Activated CD4-positive, alpha-beta memory T cell treated with anti-CD3 and anti-CD28 coated beads, Interleukin-2, amount 10 ng/mL, durations not matched to agents 7 days and 5 days (primary cell): Measurements from ENCODE around the gene EFCAB6. TPM values are rescaled to one million over a fixed set of nuclear protein-coding genes. Genes with fewer than 3 reads are reported as not detected.
A peak's percentile ranks its signal among the peaks of the same experiment; 100 is the strongest.

Experiments used
- CTCF ChIA-PET: fragments of 350-600 bp; sonication (Branson Sonifier 250); formaldehyde crosslinking; loops from one replicate; lab custom pipeline; 2021; ENCODE audit warnings: antibody characterized with exemption, inconsistent platforms; lab: Charles Lee
- POLR2A ChIA-PET: fragments of 350-600 bp; sonication (Branson Sonifier 250); formaldehyde crosslinking; loops from one replicate; lab custom pipeline; 2021; ENCODE audit warnings: antibody characterized with exemption; lab: Charles Lee
- DNase-seq: peaks from one replicate; pipeline ENCODE4 v3.0.0-alpha.2; 2020
- H3K27ac Mint-ChIP-seq: one replicate; pipeline ENCODE4 v1.8.0; 2021; ENCODE audit warnings: mild to moderate bottlenecking, mixed read lengths
- H3K27me3 Mint-ChIP-seq: one replicate; pipeline ENCODE4 v1.8.0; 2021; ENCODE audit warnings: mixed read lengths
- H3K36me3 Mint-ChIP-seq: one replicate; pipeline ENCODE4 v1.8.0; 2021; ENCODE audit warnings: low read depth, mixed read lengths
- H3K4me1 Mint-ChIP-seq: one replicate; pipeline ENCODE4 v1.8.0; 2021; ENCODE audit warnings: mixed read lengths
- H3K4me3 Mint-ChIP-seq: one replicate; pipeline ENCODE4 v1.8.0; 2021; ENCODE audit warnings: mild to moderate bottlenecking, mixed read lengths
- H3K9me3 Mint-ChIP-seq: one replicate; pipeline ENCODE4 v1.8.0; 2021; ENCODE audit warnings: mixed read lengths
- total RNA-seq, 2 experiments: library from RNA; stranded (reverse); gene quantifications; one replicate each; pipeline ENCODE4 v1.2.3, GENCODE V29; 2021

Gene EFCAB6
- total RNA-seq, 2 experiments from 2014 or later: 0.18 TPM; not detected in 1

DNA sequence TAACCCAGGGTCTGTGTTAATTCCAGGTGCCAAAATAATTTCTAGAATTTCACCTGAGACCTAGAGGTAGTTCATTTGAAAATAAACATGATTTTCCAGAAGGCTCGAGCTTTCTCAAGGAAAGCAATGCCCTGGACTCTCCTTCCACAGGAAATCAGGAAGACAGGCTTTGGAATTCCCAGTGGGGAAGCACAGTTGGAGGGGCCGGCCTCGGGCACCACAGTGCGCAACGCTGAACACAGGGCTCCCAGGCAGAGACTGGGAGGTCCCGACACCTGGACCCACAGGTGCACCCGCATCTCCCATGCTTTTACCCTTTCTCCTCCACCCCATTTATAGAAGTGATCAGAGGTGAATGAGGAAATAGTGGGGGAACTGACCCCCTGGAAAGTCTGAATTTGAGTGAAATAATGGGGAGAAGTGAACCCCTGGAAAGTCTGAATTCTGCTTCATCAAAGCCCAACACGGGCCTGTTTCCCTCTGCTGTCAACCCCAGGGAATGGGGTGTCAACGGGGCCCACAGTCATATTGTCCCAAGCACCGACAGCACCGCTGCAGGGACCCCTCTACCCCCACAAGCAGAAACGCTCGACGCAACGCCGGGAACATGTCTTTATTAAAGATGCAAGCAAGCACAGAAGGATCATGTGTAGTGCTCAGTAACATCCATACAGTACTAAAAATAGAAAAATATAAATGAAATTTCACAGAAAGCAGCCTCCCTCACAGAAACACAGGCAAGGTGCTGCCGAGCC lies 12.0 kb upstream of the EFCAB6 start:
- no peaks in the 10 kb centered on the region for H3K9me3 Mint-ChIP-seq
- H3K4me3 Mint-ChIP-seq: no peak overlapping the region
- POLR2A ChIA-PET: no interaction called here
- H3K4me1 Mint-ChIP-seq: no peaks in the 10 kb centered on the region
- peaks cover 2% of the 10 kb centered on the region for H3K27me3 Mint-ChIP-seq
- no peaks in the 10 kb centered on the region for H3K36me3 Mint-ChIP-seq
- H3K27ac Mint-ChIP-seq: no peak overlapping the region
- CTCF ChIA-PET: no interaction called here
- DNase-seq: no peak

DNA sequence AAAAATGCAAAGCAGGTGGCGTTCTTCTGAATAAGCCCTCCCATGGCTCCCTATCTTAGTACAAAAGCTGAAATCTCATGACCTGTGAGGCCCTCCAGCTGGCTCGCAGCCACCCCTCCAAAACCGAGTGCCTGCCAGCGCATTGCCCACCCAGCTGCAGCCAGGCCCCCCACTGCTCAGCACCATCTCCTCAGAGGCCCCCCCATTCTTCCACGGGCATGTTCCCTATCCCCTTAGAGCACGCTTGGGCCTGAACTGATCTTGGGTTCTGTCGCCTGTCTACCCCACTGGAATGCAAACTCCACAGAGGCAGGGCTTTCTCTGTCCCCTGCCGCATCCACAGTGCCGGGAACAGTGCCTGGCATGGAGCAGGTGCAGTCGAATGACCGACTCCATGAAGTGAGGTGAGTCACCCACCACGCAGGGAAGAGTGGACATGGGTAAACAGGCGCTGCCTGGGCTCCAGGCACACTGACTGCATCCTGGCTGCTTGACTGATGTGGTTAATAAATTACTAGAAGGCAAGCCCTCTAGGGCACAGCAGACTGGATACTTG lies 11.3 kb upstream of the EFCAB6 start:
- H3K4me1 Mint-ChIP-seq: no peaks in the 10 kb centered on the region

DNA sequence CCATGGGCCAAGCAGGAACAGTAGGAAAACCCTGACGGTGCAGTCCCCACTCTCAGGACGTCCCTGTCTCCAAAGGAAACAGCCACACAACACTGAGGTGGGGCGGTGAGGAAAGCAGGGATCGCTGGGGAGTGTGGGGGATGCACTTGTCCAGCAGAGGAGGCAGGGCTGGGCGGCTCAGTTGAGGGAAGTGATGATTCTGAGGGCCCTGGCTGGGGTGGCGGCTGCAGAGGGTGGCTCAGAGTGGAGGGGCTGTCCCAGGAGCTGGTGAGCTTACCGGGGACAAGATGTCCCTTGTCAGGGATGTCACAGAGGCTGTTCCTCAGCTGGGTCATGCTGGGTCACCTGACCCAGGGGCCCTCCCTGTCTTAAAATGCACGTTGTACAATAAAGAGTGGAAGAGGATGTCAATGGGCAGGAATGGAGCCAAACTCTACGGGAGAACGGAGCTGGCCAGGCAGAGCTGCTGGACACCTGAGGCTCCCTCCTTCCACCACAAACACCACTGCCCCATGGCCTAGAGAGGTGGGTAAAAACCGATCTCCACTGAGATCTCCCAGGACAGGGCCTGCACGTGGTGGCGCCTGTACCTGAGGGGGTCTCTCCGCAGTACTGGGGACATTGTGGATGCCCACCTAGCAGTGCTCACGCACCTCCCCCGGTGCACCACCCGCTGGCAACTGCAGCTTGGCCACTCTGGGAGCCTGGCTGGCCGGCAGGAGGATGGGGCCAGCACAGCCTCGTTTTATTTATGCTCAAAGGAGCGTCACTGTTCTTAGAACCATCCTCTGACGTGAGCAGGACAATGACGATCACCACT lies 9.7 kb upstream of the EFCAB6 start:
- no peak overlapping the region for H3K4me3 Mint-ChIP-seq
- POLR2A ChIA-PET: no interaction called here

More for the DNA sequence above, 11.3 kb upstream of the EFCAB6 start:
- ChIA-PET POLR2A (interaction anchor here (0.9 kb wide), 1 partner anchor 11 kb away, joined by 3 read pairs; the partner anchor contains the start of gene EFCAB6), CTCF (no interaction called here)
- Mint-ChIP-seq H3K36me3 (no peaks in the 10 kb centered on the region), H3K4me3 (no peak overlapping the region), H3K27ac (no peak overlapping the region), H3K9me3 (no peaks in the 10 kb centered on the region), H3K27me3 (peaks cover 2% of the 10 kb centered on the region)
- DNase-seq: no peak

DNA sequence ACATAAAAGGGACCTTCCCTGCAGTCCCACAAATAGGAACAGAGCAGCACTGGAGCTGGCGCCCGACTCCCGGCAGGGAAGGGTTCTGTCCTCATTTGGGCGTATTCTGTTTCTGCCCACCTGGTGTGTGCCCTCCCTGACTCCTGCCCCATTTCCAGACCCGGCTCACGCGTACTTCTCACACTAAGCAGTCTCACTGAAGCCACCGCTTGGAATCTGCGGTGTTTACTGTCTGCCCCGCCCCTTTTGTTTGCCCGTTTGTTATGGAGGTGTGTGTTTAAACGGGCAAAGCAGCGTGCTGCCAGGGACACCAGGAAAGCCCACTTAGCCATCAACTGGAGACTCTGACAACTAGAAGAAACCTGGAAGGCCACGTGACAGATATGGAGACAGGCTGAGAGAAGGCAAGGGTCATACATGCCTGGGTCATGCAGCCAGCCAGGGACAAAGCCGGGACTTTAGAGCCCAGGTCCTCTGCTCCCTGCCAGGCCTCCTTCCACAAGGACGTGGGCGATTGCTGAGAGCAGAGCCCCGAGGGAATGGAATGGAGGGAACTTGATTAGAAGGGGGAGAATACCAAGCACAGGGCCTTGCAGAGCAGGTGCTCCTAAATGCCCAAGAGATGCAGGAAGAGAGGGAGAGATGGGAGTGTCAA lies 8.7 kb upstream of the EFCAB6 start:
- Mint-ChIP-seq H3K27ac (no peak overlapping the region), H3K4me3 (no peak overlapping the region), H3K36me3 (no peaks in the 10 kb centered on the region), H3K9me3 (no peaks in the 10 kb centered on the region), H3K4me1 (no peaks in the 10 kb centered on the region), H3K27me3 (peaks cover 2% of the 10 kb centered on the region)
- POLR2A ChIA-PET: no interaction called here
- CTCF ChIA-PET: no interaction called here
- DNase-seq: no peak

More for the DNA sequence above, 9.7 kb upstream of the EFCAB6 start:
- Mint-ChIP-seq H3K27ac (no peak overlapping the region), H3K9me3 (no peaks in the 10 kb centered on the region), H3K36me3 (no peaks in the 10 kb centered on the region), H3K27me3 (peaks cover 2% of the 10 kb centered on the region), H3K4me1 (no peaks in the 10 kb centered on the region)
- CTCF ChIA-PET: no interaction called here
- no peak for DNase-seq

DNA sequence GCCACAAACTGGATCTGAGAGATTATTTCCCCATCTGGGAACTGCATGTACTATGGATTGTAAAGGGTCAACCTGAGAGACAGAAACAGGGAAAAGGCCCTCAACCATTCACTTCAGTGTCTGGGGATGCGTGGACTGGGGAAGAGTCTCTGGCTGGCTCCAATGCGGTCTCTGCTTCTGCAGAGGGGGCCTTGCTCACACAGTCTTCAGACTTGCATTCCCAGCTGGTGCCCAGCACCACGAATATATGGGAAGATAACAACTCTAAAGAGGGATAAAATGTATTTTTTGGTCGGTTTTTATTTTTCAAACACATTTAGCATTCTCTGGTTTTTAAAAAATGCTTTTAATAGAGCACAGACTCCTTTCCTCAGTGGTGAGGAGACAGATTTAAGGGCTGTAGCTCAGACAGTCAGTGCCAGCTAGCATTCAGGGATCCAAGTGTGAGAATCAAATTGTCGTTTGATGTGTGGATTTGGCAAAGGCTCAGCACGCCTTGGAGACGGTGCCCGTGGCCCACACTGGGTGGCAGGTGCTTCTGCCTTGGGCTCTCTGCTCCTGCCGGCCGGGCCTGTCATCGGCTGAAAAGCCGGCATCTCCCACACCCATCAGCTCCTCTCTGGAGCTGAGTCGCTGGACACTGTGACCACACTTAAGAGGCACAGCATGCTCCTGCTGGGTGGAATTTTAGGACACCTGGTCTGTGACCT lies 8.0 kb upstream of the EFCAB6 start:
- CTCF ChIA-PET: no interaction called here
- Mint-ChIP-seq H3K9me3 (no peaks in the 10 kb centered on the region), H3K4me3 (no peak overlapping the region), H3K36me3 (no peaks in the 10 kb centered on the region), H3K4me1 (no peaks in the 10 kb centered on the region), H3K27ac (no peak overlapping the region), H3K27me3 (peaks cover 2% of the 10 kb centered on the region)
- no peak for DNase-seq
- POLR2A ChIA-PET: no interaction called here

DNA sequence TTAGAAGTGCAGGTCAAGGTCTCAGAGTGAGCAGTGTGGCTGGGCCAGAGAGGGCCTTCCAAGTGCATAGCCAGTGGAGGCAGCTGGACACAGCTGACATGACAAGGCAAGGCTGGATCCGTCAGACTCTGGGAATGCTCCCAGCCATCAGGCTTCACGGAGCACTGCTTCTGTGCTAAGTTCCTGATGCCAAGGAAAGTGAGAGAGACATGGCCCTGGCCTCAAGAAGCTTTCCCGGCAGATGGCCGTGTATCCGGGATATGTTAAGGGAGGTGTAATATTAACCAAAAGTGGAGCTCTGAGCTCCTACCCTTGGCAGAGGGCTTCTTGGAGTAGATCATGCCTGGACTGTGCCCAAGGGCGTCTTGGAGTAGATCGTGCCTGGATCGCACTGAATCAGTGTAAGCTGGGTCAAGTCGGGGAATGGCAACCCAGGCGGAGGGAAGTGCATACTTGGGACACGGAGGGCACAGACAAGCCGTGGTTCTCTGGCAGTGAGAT lies 7.4 kb upstream of the EFCAB6 start:
- H3K27ac Mint-ChIP-seq: no peak overlapping the region
- DNase-seq: no peak
- POLR2A ChIA-PET: no interaction called here
- no peaks in the 10 kb centered on the region for H3K4me1 Mint-ChIP-seq
- peaks cover 2% of the 10 kb centered on the region for H3K27me3 Mint-ChIP-seq
- H3K4me3 Mint-ChIP-seq: no peak overlapping the region
- no peaks in the 10 kb centered on the region for H3K9me3 Mint-ChIP-seq
- CTCF ChIA-PET: no interaction called here
- no peaks in the 10 kb centered on the region for H3K36me3 Mint-ChIP-seq

DNA sequence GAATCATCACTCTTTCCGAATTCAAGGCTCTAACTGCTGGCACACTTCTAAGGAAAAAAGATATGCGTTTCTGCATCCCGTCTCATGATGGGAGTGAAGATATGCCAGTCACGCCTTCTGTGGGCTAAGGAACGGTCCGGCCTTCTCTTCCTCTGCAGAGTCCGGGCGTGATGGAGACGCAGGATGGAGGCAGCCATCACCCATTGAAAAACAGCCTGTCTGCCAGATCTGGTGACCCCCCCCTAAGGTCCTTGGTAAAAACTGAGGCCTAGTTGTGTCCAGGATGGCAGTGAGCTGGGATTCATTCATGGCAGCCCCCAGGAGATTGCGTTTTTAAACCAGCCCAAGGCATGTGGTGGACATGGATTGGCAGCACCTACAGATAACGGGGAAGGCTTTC lies 6.9 kb upstream of the EFCAB6 start:
- POLR2A ChIA-PET: no interaction called here
- peaks cover 4% of the 10 kb centered on the region for H3K36me3 Mint-ChIP-seq
- DNase-seq: no peak
- no peak overlapping the region for H3K27ac Mint-ChIP-seq
- H3K27me3 Mint-ChIP-seq: peaks cover 2% of the 10 kb centered on the region
- H3K9me3 Mint-ChIP-seq: no peaks in the 10 kb centered on the region
- CTCF ChIA-PET: no interaction called here
- H3K4me1 Mint-ChIP-seq: peaks cover 4% of the 10 kb centered on the region
- H3K4me3 Mint-ChIP-seq: no peak overlapping the region

DNA sequence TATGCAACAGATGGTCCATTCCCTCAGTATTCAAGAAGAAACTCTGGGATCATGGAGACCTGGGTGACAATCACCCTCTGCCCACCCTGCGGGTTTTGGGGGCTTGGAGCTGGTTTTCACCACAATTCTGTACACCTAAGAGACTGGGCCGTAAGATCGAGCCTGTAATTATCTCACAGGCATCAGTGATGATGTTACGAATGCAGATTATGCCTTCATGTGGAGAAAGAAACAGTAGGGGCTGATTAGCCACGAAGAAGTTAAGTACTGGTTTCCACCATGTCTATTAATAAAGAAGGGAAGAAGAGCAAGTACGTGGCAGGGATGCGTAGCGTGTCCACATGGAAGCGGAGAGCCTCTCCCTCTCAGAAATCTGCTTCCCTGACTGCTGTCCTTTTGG lies 5.3 kb upstream of the EFCAB6 start:
- peaks cover 14% of the 10 kb centered on the region for H3K4me1 Mint-ChIP-seq
- H3K9me3 Mint-ChIP-seq: no peaks in the 10 kb centered on the region
- peaks cover 5% of the 10 kb centered on the region for H3K36me3 Mint-ChIP-seq
- H3K27me3 Mint-ChIP-seq: peaks cover under 1% of the 10 kb centered on the region
- DNase-seq: no peak
- POLR2A ChIA-PET: no interaction called here
- H3K27ac Mint-ChIP-seq: no peak overlapping the region
- H3K4me3 Mint-ChIP-seq: no peak overlapping the region
- CTCF ChIA-PET: interaction anchor here (0.6 kb wide), 1 partner anchor 37 kb away, joined by 3 read pairs; no protein-coding TSS in a partner anchor

DNA sequence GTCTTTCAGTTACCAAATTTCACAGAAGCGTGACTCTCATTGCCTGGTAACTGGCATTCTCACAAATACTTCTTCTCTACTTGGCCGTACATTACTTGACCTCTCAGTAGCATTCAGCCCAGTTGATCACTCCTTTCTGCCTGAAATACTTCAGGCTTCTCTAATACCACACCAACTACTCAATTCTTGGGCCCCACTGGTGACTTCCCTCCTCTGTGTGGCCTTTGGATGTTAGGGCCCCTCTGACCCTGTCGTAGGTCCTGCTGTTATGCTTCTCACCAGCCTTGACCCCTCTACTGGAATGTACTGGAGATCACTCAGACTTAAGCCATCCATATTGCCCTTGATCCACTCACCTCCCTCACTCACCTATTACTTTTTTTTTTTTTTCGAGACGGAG lies 2.2 kb upstream of the EFCAB6 start:
- CTCF ChIA-PET: no interaction called here
- Mint-ChIP-seq H3K4me3 (no peak overlapping the region), H3K36me3 (peaks cover 5% of the 10 kb centered on the region), H3K4me1 (peaks cover 29% of the 10 kb centered on the region), H3K27ac (no peak overlapping the region), H3K27me3 (no peaks in the 10 kb centered on the region), H3K9me3 (no peaks in the 10 kb centered on the region)
- no peak for DNase-seq
- POLR2A ChIA-PET: no interaction called here

DNA sequence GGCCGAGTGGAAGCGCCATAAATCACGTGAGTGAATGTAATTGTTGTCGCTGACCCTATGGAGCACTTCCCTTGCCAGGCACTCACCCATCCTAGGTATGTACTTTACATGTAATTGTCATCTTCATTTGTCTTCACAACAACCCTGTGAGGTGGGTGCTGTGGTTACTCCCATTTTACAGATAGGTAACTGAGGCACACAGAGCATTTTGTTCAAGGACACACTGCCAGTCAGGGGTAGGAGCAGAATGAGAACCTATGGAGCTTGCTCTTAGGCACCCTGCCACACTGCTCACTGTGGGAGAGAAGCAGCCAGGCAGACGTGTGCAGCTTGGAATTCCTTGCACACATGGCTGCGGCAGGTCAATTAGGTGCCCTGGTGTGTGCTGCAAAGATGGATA lies 785 bp upstream of the EFCAB6 start:
- Mint-ChIP-seq H3K4me3 (peak overlapping the region; percentile 93), H3K27ac (peak overlapping the region; percentile 52), H3K27me3 (no peaks in the 10 kb centered on the region), H3K9me3 (no peaks in the 10 kb centered on the region), H3K36me3 (peaks cover 5% of the 10 kb centered on the region), H3K4me1 (peaks cover 29% of the 10 kb centered on the region)
- no peak for DNase-seq
- CTCF ChIA-PET: interaction anchor here (1.3 kb wide), 1 partner anchor 70 kb away, joined by 4 read pairs; no protein-coding TSS in a partner anchor
- POLR2A ChIA-PET: interaction anchor here (1.1 kb wide), 1 partner anchor 211 kb away, joined by 5 read pairs; the partner anchor contains the start of gene PARVB

DNA sequence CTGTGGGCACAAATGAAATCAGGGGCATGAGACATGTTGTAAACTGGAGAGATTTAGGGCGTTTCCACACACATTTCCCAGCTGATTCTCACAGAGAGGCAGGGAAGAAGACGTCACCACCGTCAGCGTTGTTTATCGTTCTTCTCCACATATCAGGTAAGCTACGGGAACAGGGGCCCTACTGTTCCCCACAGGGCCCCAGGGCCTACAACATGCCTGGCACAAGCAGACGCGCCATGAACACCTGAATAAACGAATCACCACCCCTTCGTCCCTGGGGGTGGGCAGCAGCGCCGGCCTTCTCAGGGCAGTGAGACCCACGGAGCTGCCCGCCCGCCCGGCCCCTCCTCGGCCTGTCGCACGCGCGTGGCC lies 342 bp downstream of the EFCAB6 start:
- peaks cover 5% of the 10 kb centered on the region for H3K36me3 Mint-ChIP-seq
- DNase-seq: no peak
- H3K4me1 Mint-ChIP-seq: peaks cover 29% of the 10 kb centered on the region
- peak overlapping the region; percentile 52 for H3K27ac Mint-ChIP-seq
- CTCF ChIA-PET: interaction anchor here (0.9 kb wide), 1 partner anchor 73 kb away, joined by 3 read pairs; no protein-coding TSS in a partner anchor
- no peaks in the 10 kb centered on the region for H3K9me3 Mint-ChIP-seq
- H3K27me3 Mint-ChIP-seq: no peaks in the 10 kb centered on the region
- POLR2A ChIA-PET: interaction anchor here (0.8 to 1.1 kb wide), 4 partner anchors 11 to 212 kb away, joined by 3 to 5 read pairs (median 3); partner anchors contain the start of genes PARVB and SAMM50
- peak overlapping the region; percentile 93 for H3K4me3 Mint-ChIP-seq

DNA sequence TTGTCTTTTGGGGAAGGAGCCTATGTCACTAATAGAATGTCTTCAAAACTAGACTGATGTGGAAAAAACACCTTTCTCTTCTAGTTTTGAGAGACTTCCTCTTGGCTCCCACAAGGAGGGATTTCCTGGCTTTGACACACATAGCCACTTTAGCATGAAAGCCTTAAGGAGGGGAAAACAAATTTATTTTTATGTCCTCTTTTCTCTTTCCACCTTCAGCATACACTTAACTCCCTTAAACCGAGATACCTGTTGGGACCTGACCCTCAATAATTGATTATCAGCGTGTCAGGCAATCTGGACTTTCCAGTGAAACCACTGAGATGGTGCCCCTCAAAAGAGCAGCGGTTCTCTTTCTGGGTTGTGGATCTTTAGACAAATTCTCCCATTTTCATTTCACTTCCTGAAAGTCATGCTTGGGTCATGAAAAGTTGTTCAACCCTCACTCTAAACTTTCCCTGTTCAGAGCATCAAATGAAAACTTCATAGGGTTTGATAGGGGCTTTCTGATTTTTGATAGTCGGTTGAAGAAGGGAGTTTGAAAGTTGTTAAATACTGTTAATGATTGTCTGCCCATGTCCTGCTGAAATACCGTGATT lies 9.1 kb downstream of the EFCAB6 start:
- no peak overlapping the region for H3K4me3 Mint-ChIP-seq
- POLR2A ChIA-PET: no interaction called here
- H3K27me3 Mint-ChIP-seq: peaks cover 28% of the 10 kb centered on the region
- no peaks in the 10 kb centered on the region for H3K4me1 Mint-ChIP-seq
- CTCF ChIA-PET: no interaction called here
- H3K36me3 Mint-ChIP-seq: no peaks in the 10 kb centered on the region
- no peak overlapping the region for H3K27ac Mint-ChIP-seq
- DNase-seq: no peak
- H3K9me3 Mint-ChIP-seq: peaks cover 7% of the 10 kb centered on the region
